Gastroesophageal sphincter (tissue), 4 donors: ENCODE results near the gene TAAR9. TPM values are rescaled to one million over a fixed set of nuclear protein-coding genes. Genes with fewer than 3 reads are reported as not detected.

ENCODE experiments used
- ATAC-seq: fragments of 150-250 bp; one replicate; pipeline ENCODE4 v1.9.1; 2016; ENCODE audit warnings: mild to moderate bottlenecking, moderate library complexity
- H3K27ac ChIP-seq, 4 donors: fragments of 200-600 bp; sonication (generic) in 3 of 4; 1 replicate in 3 of 4; 2 replicates in 1 of 4; pipeline ENCODE4 v1.5.1; 2016 to 2019
- H3K27me3 ChIP-seq: fragments of 200-600 bp; sonication (generic); one replicate; pipeline ENCODE4 v1.5.1; 2019
- H3K36me3 ChIP-seq, 2 donors: fragments of 200-600 bp; sonication (generic); one replicate each; pipeline ENCODE4 v1.5.1; 2019; ENCODE audit warnings: control low read depth in 1 of 2
- H3K4me1 ChIP-seq, 3 donors: fragments of 200-600 bp; sonication (generic); 1 replicate in 2 of 3; 2 replicates in 1 of 3; pipeline ENCODE4 v1.5.1; 2016 to 2019; ENCODE audit warnings: control low read depth in 2 of 3
- H3K4me3 ChIP-seq, 2 donors: fragments of 200-600 bp; sonication (generic); one replicate each; pipeline ENCODE4 v1.5.1; 2019; ENCODE audit warnings: mild to moderate bottlenecking in 1 of 2, moderate library complexity in 1 of 2
- H3K9me3 ChIP-seq, 3 donors: fragments of 200-600 bp; sonication (generic); one replicate each; pipeline ENCODE4 v1.5.1; 2017 to 2019; ENCODE audit warnings: control low read depth in 2 of 3
- EP300 ChIP-seq: sonication (generic); formaldehyde crosslinking; IDR thresholded peaks from one replicate; pipeline ENCODE4 v1.6.1; 2017; ENCODE audit warnings: antibody characterized with exemption, mild to moderate bottlenecking
- POLR2A ChIP-seq, 2 donors: fragments of 450-650 bp; IDR thresholded peaks; one replicate each; pipeline ENCODE4 v1.6.1; 2017; ENCODE audit warnings: antibody characterized with exemption in 2 of 2, mild to moderate bottlenecking in 2 of 2, moderate library complexity in 1 of 2
- POLR2AphosphoS5 ChIP-seq: sonication (generic); formaldehyde crosslinking; IDR thresholded peaks from one replicate; pipeline ENCODE4 v1.6.1; 2017; ENCODE audit warnings: antibody characterized with exemption
- WGBS, 2 donors: methylation state at CpG; one replicate each; pipeline ENCODE4 v1.1.5; 2018; ENCODE audit warnings: low coverage in 1 of 2; 5-methylcytosine and 5-hydroxymethylcytosine counted together
- total RNA-seq, 4 donors: library from RNA; depleted of rRNA; stranded (reverse); fragments of >200 nt; gene quantifications; one replicate each; pipeline ENCODE4 v1.1.0, GENCODE V29; 2016
- TF ChIP-seq, protein P1 (sequence below), 4 experiments: fragments of 200-600 bp in 2 of 4; fragments of 450-650 bp in 2 of 4; sonication (generic) in 1 of 4; IDR thresholded peaks; one replicate each; pipeline ENCODE4 v1.5.1; 2017 to 2019; ENCODE audit warnings: antibody characterized with exemption in 4 of 4, mild to moderate bottlenecking in 2 of 4, moderate library complexity in 2 of 4

Gene TAAR9
- total RNA-seq, 4 donors from 2014 or later = not detected

DNA sequence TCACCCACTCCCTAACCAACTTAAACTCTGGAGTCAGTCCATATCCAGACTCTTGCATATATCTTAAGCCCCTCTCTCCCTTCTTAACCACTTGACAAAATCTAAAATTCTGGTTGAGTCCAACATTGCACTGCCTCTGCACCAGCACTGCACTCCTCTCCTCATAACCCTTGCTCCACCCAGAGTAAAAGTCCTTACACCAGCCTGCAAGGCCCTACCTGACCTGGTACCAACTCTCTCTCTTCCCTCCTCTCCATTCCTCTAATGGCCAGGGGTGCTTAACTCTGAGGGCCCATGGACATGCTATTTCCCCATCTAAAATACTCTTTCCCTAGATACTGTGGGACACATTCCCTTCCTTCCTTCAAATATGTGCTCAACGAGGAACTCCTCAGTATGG is 46.2 kb upstream of the TAAR9 start:
- peaks cover 0 to 5% of the 10 kb centered on the region in 2 donors for H3K36me3 ChIP-seq
- peaks cover 0 to 51% (median 6%) of the 10 kb centered on the region in 3 donors for H3K4me1 ChIP-seq
- no peak overlapping the region for H3K27ac ChIP-seq
- H3K9me3 ChIP-seq = no peaks in the 10 kb centered on the region
- no peaks in the 10 kb centered on the region for H3K27me3 ChIP-seq
- ATAC-seq = no peak
- 75 to 83% methylated on average over 1 of the region's 1 CpG for WGBS, 2 donors
- H3K4me3 ChIP-seq = no peak overlapping the region
- TF ChIP-seq EP300 (no peak), POLR2AphosphoS5 (no peak), POLR2A (IDR thresholded peaks at IDR 0.05) (no peak)
- TF ChIP-seq, protein P1, sequence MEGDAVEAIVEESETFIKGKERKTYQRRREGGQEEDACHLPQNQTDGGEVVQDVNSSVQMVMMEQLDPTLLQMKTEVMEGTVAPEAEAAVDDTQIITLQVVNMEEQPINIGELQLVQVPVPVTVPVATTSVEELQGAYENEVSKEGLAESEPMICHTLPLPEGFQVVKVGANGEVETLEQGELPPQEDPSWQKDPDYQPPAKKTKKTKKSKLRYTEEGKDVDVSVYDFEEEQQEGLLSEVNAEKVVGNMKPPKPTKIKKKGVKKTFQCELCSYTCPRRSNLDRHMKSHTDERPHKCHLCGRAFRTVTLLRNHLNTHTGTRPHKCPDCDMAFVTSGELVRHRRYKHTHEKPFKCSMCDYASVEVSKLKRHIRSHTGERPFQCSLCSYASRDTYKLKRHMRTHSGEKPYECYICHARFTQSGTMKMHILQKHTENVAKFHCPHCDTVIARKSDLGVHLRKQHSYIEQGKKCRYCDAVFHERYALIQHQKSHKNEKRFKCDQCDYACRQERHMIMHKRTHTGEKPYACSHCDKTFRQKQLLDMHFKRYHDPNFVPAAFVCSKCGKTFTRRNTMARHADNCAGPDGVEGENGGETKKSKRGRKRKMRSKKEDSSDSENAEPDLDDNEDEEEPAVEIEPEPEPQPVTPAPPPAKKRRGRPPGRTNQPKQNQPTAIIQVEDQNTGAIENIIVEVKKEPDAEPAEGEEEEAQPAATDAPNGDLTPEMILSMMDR (IDR thresholded peaks at IDR 0.05) = no peak

DNA sequence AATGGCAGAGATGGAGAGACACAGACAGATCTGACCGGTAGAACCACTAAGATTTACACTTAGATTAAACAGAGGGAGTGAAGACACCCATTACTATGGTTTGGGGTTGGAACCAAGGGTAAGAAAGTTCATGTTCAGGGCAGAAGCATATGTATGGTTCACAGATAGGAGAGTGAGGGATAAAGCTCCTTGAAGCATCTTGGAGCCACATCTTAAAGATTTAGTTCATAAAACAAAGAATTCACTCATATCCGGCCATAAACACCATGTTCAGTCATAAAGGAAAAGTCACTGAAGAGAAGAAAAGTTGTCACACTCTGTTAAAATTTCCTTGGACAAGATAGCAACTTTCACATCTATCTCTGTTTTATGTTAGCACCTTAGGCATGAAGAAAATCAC is 43.1 kb upstream of the TAAR9 start:
- Histone ChIP-seq H3K27me3 (no peaks in the 10 kb centered on the region), H3K4me1 (peaks cover 0 to 50% (median 6%) of the 10 kb centered on the region in 3 donors), H3K9me3 (no peaks in the 10 kb centered on the region), H3K27ac (no peak overlapping the region), H3K4me3 (no peak overlapping the region), H3K36me3 (peaks cover 0 to 17% of the 10 kb centered on the region in 2 donors)
- TF ChIP-seq POLR2A (IDR thresholded peaks at IDR 0.05) = no peak
- TF ChIP-seq, protein P1 (IDR thresholded peaks at IDR 0.05) = no peak
- TF ChIP-seq POLR2AphosphoS5 = no peak
- TF ChIP-seq EP300 = no peak
- 79 to 83% methylated on average over 2 of the region's 2 CpGs for WGBS, 2 donors
- ATAC-seq = no peak

DNA sequence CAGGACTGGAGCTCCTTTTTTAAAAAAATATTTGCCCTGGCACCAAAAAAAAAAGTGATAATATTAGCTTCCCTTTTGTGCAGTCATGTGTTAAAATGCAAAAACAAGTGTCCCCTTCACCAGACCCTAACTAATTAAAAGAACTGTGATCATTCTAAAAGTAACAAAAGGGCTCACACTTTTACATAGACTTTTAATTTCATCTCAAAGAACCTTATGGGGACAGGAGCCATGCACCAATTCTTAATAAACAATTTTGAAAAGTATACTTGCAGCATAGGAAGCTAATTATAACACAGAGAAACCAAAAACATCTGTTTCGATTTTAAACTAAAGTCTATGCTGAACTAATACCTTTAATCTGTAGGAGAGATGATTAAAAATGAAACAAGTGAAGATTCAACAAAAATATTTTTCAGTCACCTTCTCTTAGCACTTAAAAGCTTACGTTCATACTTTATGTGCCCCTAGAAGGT is 42.4 kb upstream of the TAAR9 start:
- H3K4me1 ChIP-seq = peaks cover 0 to 43% (median 0%) of the 10 kb centered on the region in 3 donors

DNA sequence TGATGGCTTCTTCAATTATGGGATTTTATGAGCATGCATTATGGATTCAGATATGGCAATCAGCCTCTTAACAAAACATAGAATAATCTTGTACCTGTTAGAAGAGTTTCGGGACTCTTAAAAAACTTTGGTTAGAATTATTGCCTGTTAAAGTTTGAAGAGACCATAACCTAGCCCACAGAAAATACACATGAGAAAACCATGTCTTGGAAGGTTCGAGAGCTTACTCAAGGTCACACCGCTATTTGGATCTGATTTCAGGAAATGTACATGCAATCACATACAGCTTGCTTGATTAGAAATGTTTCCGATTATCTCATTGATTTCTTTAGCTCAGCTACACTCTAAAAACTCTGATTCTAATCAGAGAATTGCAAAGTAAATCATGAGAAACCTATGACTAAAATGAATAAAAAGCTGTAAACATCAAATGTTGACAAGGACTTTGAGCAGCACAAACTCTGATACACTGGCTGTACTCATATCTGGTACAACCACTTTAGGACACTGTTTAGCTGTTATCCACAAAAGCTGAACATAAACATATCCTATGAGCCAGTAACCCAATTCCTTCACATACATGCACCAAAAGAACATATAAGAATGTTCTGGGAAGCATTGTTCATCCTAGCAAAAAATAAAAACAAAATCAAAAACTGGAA is 41.4 kb upstream of the TAAR9 start:
- H3K27me3 ChIP-seq = no peaks in the 10 kb centered on the region
- H3K27ac ChIP-seq = no peak overlapping the region
- H3K4me1 ChIP-seq = peaks cover 0 to 33% (median 0%) of the 10 kb centered on the region in 3 donors
- no peak for ATAC-seq
- no peak overlapping the region for H3K4me3 ChIP-seq
- 60 to 64% methylated on average over 3 to 4 of the region's 4 CpGs for WGBS, 2 donors
- no peaks in the 10 kb centered on the region for H3K9me3 ChIP-seq
- H3K36me3 ChIP-seq = peaks cover 0 to 32% of the 10 kb centered on the region in 2 donors
- TF ChIP-seq POLR2A (IDR thresholded peaks at IDR 0.05) (no peak), POLR2AphosphoS5 (no peak), EP300 (no peak)
- TF ChIP-seq, protein P1 (IDR thresholded peaks at IDR 0.05) = no peak

More for the DNA sequence above, 42.4 kb upstream of the TAAR9 start:
- H3K36me3 ChIP-seq = peaks cover 0 to 22% of the 10 kb centered on the region in 2 donors
- H3K27ac ChIP-seq = no peak overlapping the region
- no peaks in the 10 kb centered on the region for H3K27me3 ChIP-seq
- no peak for ATAC-seq
- no peaks in the 10 kb centered on the region for H3K9me3 ChIP-seq
- no peak overlapping the region for H3K4me3 ChIP-seq
- WGBS, 2 donors = 53 to 55% methylated on average over 2 of the region's 2 CpGs
- TF ChIP-seq, protein P1 (IDR thresholded peaks at IDR 0.05) = no peak
- no peak for TF ChIP-seq EP300
- no peak for TF ChIP-seq POLR2AphosphoS5
- TF ChIP-seq POLR2A (IDR thresholded peaks at IDR 0.05) = no peak

DNA sequence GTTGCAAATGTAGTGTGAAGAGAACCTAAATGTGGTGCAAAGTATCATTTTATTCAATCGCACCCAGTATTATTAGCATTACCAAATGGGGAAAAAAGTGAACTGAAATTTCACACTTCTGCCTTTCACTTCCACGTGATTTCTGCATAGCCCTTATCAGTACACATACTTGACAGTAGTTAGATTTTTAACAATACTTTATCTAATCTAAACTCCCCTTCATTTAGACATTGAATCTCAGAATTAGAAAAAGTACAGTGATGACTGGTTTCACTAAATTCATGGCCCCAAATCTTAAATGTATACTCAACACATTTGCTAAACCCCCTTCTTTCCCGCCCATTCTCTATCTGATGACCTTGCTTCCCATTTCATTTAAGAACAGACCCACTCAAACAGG is 39.4 kb upstream of the TAAR9 start:
- Histone ChIP-seq H3K36me3 (peaks cover 0 to 50% of the 10 kb centered on the region in 2 donors), H3K4me3 (no peak overlapping the region), H3K4me1 (peaks cover 0 to 24% (median 0%) of the 10 kb centered on the region in 3 donors), H3K27ac (no peak overlapping the region), H3K9me3 (no peaks in the 10 kb centered on the region), H3K27me3 (no peaks in the 10 kb centered on the region)
- WGBS, 2 donors = 90 to 92% methylated on average over 3 of the region's 3 CpGs
- ATAC-seq = no peak
- TF ChIP-seq POLR2AphosphoS5 (no peak), POLR2A (IDR thresholded peaks at IDR 0.05) (no peak), EP300 (no peak)
- TF ChIP-seq, protein P1 (IDR thresholded peaks at IDR 0.05) = no peak
